AG10803 (cell line): ENCODE results near the gene GPR6.

ENCODE experiments used
- DNase-seq: peaks from one replicate; pipeline ENCODE4 v3.0.0; 2010; ENCODE audit warnings: low read depth
- H3K4me3 ChIP-seq: 2 replicates; pipeline ENCODE4 v1.5.1; 2011; ENCODE audit warnings: mild to moderate bottlenecking, low read length, control low read depth
- CTCF ChIP-seq: conservative IDR thresholded peaks from 2 replicates; pipeline ENCODE4 v1.5.1; 2011; ENCODE audit warnings: mild to moderate bottlenecking, low read length, control low read depth, inconsistent platforms

Gene GPR6

GRCh38 chr6:109998159-109998785 is 20.2 kb downstream of the GPR6 start:
- TF ChIP-seq CTCF, result no peak
- DNase-seq, result no peak
- H3K4me3 ChIP-seq, result no peak overlapping the region

GRCh38 chr6:109999740-110000139 is 21.6 kb downstream of the GPR6 start:
- no peak for TF ChIP-seq CTCF
- DNase-seq, result no peak

GRCh38 chr6:110002676-110003075 is 24.6 kb downstream of the GPR6 start:
- no peak for TF ChIP-seq CTCF
- no peak for DNase-seq
- H3K4me3 ChIP-seq, result no peak overlapping the region

More at GRCh38 chr6:109999740-110000139, 21.6 kb downstream of the GPR6 start:
- H3K4me3 ChIP-seq, result no peak overlapping the region

- H3K4me3 ChIP-seq, result no peak overlapping the region
- no peak for DNase-seq
- TF ChIP-seq CTCF, result no peak
Observed at GRCh38 chr6:110013386-110013785, 35.3 kb downstream of the GPR6 start.

- DNase-seq, result no peak
- no peak for TF ChIP-seq CTCF
Observed at GRCh38 chr6:110015206-110015605, 37.1 kb downstream of the GPR6 start.

GRCh38 chr6:110017306-110017705 is 39.2 kb downstream of the GPR6 start:
- no peak for DNase-seq
- no peak overlapping the region for H3K4me3 ChIP-seq
- TF ChIP-seq CTCF, result no peak

More at GRCh38 chr6:110015206-110015605, 37.1 kb downstream of the GPR6 start:
- no peak overlapping the region for H3K4me3 ChIP-seq

- DNase-seq, result no peak
Observed at GRCh38 chr6:110017946-110018345, 39.8 kb downstream of the GPR6 start.

More at GRCh38 chr6:110017946-110018345, 39.8 kb downstream of the GPR6 start:
- no peak for TF ChIP-seq CTCF
- no peak overlapping the region for H3K4me3 ChIP-seq
